CD4-positive, alpha-beta T cell treated with Interleukin-10 for 1 hour (primary cell): ENCODE data around the gene CTAGE1.

Experiments
- DNase-seq: peaks from one replicate; pipeline ENCODE4 v3.0.0-alpha.2; 2020

Gene CTAGE1

GRCh38 chr18:22387787-22388186 is 29.9 kb downstream of the CTAGE1 start:
- DNase-seq: no peak

- no peak for DNase-seq
These were observed 30.4 kb downstream of the CTAGE1 start for GRCh38 chr18:22387364-22387763.

- DNase-seq: peak; percentile 18
These were observed 32.0 kb downstream of the CTAGE1 start for GRCh38 chr18:22385718-22386117.

- DNase-seq: peak; percentile 30
These were observed 38.9 kb downstream of the CTAGE1 start for GRCh38 chr18:22378672-22379282.

GRCh38 chr18:22377769-22378168 is 39.9 kb downstream of the CTAGE1 start:
- DNase-seq: no peak

GRCh38 chr18:22370414-22370813 is 47.3 kb downstream of the CTAGE1 start:
- no peak for DNase-seq

GRCh38 chr18:22368021-22368420 is 49.7 kb downstream of the CTAGE1 start:
- no peak for DNase-seq

- no peak for DNase-seq
These were observed 50.4 kb downstream of the CTAGE1 start for GRCh38 chr18:22367303-22367702.

GRCh38 chr18:22363867-22364463 is 53.8 kb downstream of the CTAGE1 start:
- peak; percentile 34 for DNase-seq
